ENCODE measurements around the gene MNAT1.

Gene MNAT1

DNA sequence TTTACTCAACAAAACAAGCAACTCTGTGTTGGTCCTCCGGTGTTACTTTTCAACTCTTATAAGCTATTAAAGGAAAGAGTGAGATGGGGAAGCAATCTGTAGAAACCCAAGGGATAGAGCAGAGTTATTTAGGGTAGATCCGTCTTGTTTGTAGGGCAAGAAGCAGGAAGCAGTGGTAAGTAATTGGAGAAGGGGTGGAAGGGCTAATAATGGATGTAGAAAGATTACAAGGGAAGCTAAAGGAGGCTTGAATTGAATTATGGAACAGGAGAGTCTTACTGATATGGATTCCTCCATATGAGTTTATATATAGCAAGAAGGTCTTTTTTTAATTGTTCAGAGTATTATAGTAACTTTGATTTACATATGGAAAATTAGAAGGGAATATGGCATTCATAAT, 72.7 kb downstream of the MNAT1 start:
- TF ChIP-seq EZH2phosphoT487 (IDR thresholded peaks at IDR 0.05; ENCODE audit: borderline replicate concordance) = no peak
- TF ChIP-seq, protein P1, sequence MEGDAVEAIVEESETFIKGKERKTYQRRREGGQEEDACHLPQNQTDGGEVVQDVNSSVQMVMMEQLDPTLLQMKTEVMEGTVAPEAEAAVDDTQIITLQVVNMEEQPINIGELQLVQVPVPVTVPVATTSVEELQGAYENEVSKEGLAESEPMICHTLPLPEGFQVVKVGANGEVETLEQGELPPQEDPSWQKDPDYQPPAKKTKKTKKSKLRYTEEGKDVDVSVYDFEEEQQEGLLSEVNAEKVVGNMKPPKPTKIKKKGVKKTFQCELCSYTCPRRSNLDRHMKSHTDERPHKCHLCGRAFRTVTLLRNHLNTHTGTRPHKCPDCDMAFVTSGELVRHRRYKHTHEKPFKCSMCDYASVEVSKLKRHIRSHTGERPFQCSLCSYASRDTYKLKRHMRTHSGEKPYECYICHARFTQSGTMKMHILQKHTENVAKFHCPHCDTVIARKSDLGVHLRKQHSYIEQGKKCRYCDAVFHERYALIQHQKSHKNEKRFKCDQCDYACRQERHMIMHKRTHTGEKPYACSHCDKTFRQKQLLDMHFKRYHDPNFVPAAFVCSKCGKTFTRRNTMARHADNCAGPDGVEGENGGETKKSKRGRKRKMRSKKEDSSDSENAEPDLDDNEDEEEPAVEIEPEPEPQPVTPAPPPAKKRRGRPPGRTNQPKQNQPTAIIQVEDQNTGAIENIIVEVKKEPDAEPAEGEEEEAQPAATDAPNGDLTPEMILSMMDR (conservative IDR thresholded peaks at IDR 0.05; ENCODE audit: low read length) = no peak
- Histone ChIP-seq H3K4me3 (ENCODE audit: low read length, poor library complexity, severe bottlenecking) (no peak overlapping the region), H3K79me2 (ENCODE audit: insufficient read depth, low read length) (no peaks in the 10 kb centered on the region), H3K27me3 (ENCODE audit: insufficient read depth, low read length, poor library complexity, severe bottlenecking) (no peaks in the 10 kb centered on the region), H2AFZ (ENCODE audit: low read length) (no peak overlapping the region), H4K20me1 (ENCODE audit: insufficient read depth, low read length, poor library complexity, severe bottlenecking) (no peaks in the 10 kb centered on the region), H3K9me3 (ENCODE audit: insufficient read depth, low read depth, low read length) (no peaks in the 10 kb centered on the region), H3K9ac (ENCODE audit: low read depth, low read length, poor library complexity, severe bottlenecking) (no peak overlapping the region), H3K9me2 (replicated peaks; ENCODE audit: low read depth, low read length) (no peaks in the 10 kb centered on the region), H3F3A (ENCODE audit: low read depth) (0 out of 2 replicates have a peak, but pooled peaks cover 5% of the 10 kb centered on the region), H3K4me1 (ENCODE audit: insufficient read depth, low read length, poor library complexity, severe bottlenecking) (no peaks in the 10 kb centered on the region), H3K4me2 (ENCODE audit: low read depth, low read length, poor library complexity, severe bottlenecking) (no peak overlapping the region), H3K36me3 (ENCODE audit: insufficient read depth, low read length) (peaks cover 22% of the 10 kb centered on the region; the same call in 1 of the 2 replicates)

DNA sequence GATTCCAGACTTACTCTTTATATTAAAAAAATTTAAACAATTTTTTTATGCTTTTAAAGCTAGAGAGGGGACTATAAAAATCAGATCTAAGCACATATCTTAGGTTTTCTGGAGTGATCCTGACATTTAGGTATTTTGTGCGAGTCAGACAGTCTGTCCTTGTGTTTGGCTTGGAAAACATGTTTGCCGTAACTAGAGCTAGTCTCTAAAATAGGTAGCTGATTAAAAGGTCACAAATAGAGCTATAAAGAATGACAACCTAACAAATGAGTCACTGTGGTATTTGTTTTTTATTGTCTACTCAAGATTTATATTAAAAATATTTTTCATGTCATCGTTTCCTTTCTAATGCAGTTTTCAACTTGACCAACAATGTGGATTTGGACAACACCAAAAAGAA, 73.4 kb downstream of the MNAT1 start:
- Histone ChIP-seq H2AFZ (ENCODE audit: low read length) (no peak overlapping the region), H3K27me3 (ENCODE audit: insufficient read depth, low read length, poor library complexity, severe bottlenecking) (no peaks in the 10 kb centered on the region), H3K9me2 (replicated peaks; ENCODE audit: low read depth, low read length) (no peaks in the 10 kb centered on the region), H3F3A (ENCODE audit: low read depth) (0 out of 2 replicates have a peak, but pooled peaks cover 5% of the 10 kb centered on the region), H3K36me3 (ENCODE audit: insufficient read depth, low read length) (peaks cover 29% of the 10 kb centered on the region; the same call in 1 of the 2 replicates), H3K9me3 (ENCODE audit: insufficient read depth, low read depth, low read length) (no peaks in the 10 kb centered on the region), H3K4me2 (ENCODE audit: low read depth, low read length, poor library complexity, severe bottlenecking) (no peak overlapping the region), H4K20me1 (ENCODE audit: insufficient read depth, low read length, poor library complexity, severe bottlenecking) (no peaks in the 10 kb centered on the region), H3K79me2 (ENCODE audit: insufficient read depth, low read length) (no peaks in the 10 kb centered on the region), H3K4me1 (ENCODE audit: insufficient read depth, low read length, poor library complexity, severe bottlenecking) (no peaks in the 10 kb centered on the region), H3K4me3 (ENCODE audit: low read length, poor library complexity, severe bottlenecking) (no peak overlapping the region), H3K9ac (ENCODE audit: low read depth, low read length, poor library complexity, severe bottlenecking) (no peak overlapping the region)
- TF ChIP-seq, protein P1 (conservative IDR thresholded peaks at IDR 0.05; ENCODE audit: low read length) = no peak
- TF ChIP-seq EZH2phosphoT487 (IDR thresholded peaks at IDR 0.05; ENCODE audit: borderline replicate concordance) = no peak

DNA sequence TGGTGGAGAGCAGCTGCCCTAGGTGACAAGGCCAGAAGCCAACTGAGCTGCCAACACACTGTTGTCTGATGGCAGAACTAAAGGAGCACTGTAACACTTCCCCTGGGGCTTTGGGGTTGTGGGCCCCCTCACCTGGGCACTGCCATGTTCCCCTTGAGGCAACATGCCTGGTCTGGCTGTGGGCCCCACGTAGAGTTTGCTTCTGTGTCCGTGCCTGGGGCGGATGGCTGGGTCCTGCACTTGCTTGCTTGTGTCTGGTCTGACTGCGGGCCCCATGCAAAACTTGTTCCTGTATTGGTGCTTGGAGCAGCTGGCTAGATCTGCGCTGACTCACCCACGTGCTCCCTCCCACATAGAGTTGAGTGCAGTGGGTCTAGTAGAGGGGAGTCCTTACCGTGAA, 78.4 kb downstream of the MNAT1 start:
- H3K4me1 ChIP-seq (ENCODE audit: insufficient read depth, low read length, poor library complexity, severe bottlenecking) = no peaks in the 10 kb centered on the region
- H3K79me2 ChIP-seq (ENCODE audit: insufficient read depth, low read length) = no peaks in the 10 kb centered on the region
- H4K20me1 ChIP-seq (ENCODE audit: insufficient read depth, low read length, poor library complexity, severe bottlenecking) = no peaks in the 10 kb centered on the region
- no peak overlapping the region for H3K9ac ChIP-seq (ENCODE audit: low read depth, low read length, poor library complexity, severe bottlenecking)
- H3K36me3 ChIP-seq (ENCODE audit: insufficient read depth, low read length) = peaks cover 37% of the 10 kb centered on the region; the same call in 1 of the 2 replicates
- H3K4me2 ChIP-seq (ENCODE audit: low read depth, low read length, poor library complexity, severe bottlenecking) = no peak overlapping the region
- no peaks in the 10 kb centered on the region for H3K27me3 ChIP-seq (ENCODE audit: insufficient read depth, low read length, poor library complexity, severe bottlenecking)
- TF ChIP-seq, protein P1 (conservative IDR thresholded peaks at IDR 0.05; ENCODE audit: low read length) = no peak
- no peak for TF ChIP-seq EZH2phosphoT487 (IDR thresholded peaks at IDR 0.05; ENCODE audit: borderline replicate concordance)
- no peak overlapping the region for H2AFZ ChIP-seq (ENCODE audit: low read length)
- H3K9me2 ChIP-seq (replicated peaks; ENCODE audit: low read depth, low read length) = no peaks in the 10 kb centered on the region
- no peak overlapping the region for H3K4me3 ChIP-seq (ENCODE audit: low read length, poor library complexity, severe bottlenecking)
- H3F3A ChIP-seq (ENCODE audit: low read depth) = 0 out of 2 replicates have a peak, but pooled peaks cover 5% of the 10 kb centered on the region
- H3K9me3 ChIP-seq (ENCODE audit: insufficient read depth, low read depth, low read length) = no peaks in the 10 kb centered on the region
